HCT116 (cell line): ENCODE measurements around the gene FBXO40. TPM values are rescaled to one million over a fixed set of nuclear protein-coding genes. Genes with fewer than 3 reads are reported as not detected.

Experiments used
- ATAC-seq: fragments of 200-7000 bp; cut with Tn5 transposase; 2 replicates; pipeline ENCODE4 v1.9.1; 2020; ENCODE audit warnings: mild to moderate bottlenecking, moderate library complexity
- BruUV-seq: library from RNA; stranded (reverse); fragments of 400-500 nt; replicated peaks from 2 replicates; lab custom pipeline; 2021; lab: Mats Ljungman, UMichigan
- CTCF ChIA-PET: fragments of 300-600 bp; sonication (Branson Sonifier 250); formaldehyde crosslinking; loops from one replicate; lab custom pipeline; 2021; ENCODE audit warnings: antibody characterized with exemption; lab: Charles Lee
- POLR2A ChIA-PET: fragments of 300-600, 350-600 bp; sonication (Branson Sonifier 250); formaldehyde crosslinking; loops from one replicate; lab custom pipeline; 2021; ENCODE audit warnings: antibody characterized with exemption; lab: Charles Lee
- RAD21 ChIA-PET, 2 experiments: fragments of 300-600 bp; sonication (Branson Sonifier 250); formaldehyde crosslinking; loops; one replicate each; lab custom pipeline; 2023; ENCODE audit warnings: low total read pairs in 2 of 2; ENCODE audit not compliant: uncharacterized antibody in 2 of 2, unreplicated experiment in 2 of 2, low non-redundant PET in 1 of 2; lab: Charles Lee
- DNase-seq: peaks from one replicate; pipeline ENCODE4 v3.0.0-alpha.2; 2010; ENCODE audit warnings: low read depth, low spot score
- H2AFZ ChIP-seq: fragments of 200-600 bp; shearing (Covaris generic), sonication (generic); 2 replicates; pipeline ENCODE4 v1.6.1; 2017; ENCODE audit warnings: low read depth, mixed run types, mixed read lengths, antibody characterized with exemption, low read length; ENCODE audit not compliant: poor library complexity, severe bottlenecking
- H3K27ac ChIP-seq: 2 replicates; pipeline ENCODE4 v1.5.1; 2012; ENCODE audit warnings: low read depth, low read length
- H3K27me3 ChIP-seq: fragments of 200-600 bp; sonication (generic); 2 replicates; pipeline ENCODE4 v1.6.1; 2016; ENCODE audit warnings: mixed run types, low read length, mixed read lengths; ENCODE audit not compliant: insufficient read depth
- H3K36me3 ChIP-seq, 2 experiments: fragments of 200-500 bp in 1 of 2; fragments of 200-600 bp in 1 of 2; sonication (Bioruptor generic) in 1 of 2; sonication (generic) in 1 of 2; 2 replicates each; pipeline versions ENCODE4 v1.5.1 to v1.6.1; 2014 to 2016; ENCODE audit warnings: low read length in 2 of 2, inconsistent platforms in 1 of 2, mixed read lengths in 1 of 2, mixed run types in 1 of 2; ENCODE audit not compliant: insufficient read depth in 2 of 2, control insufficient read depth in 1 of 2
- H3K4me1 ChIP-seq, 2 experiments: fragments of 200-600 bp in 1 of 2; sonication (generic) in 1 of 2; 2 replicates each; pipeline versions ENCODE4 v1.5.1 to v1.6.1; 2012 to 2017; ENCODE audit warnings: low read length in 2 of 2, inconsistent platforms in 1 of 2, mild to moderate bottlenecking in 1 of 2, mixed read lengths in 1 of 2, mixed run types in 1 of 2, moderate library complexity in 1 of 2; ENCODE audit not compliant: insufficient read depth in 2 of 2, control insufficient read depth in 1 of 2
- H3K4me2 ChIP-seq: fragments of 200-600 bp; sonication (generic); 2 replicates; pipeline ENCODE4 v1.6.1; 2017; ENCODE audit warnings: mixed run types, low read length, mixed read lengths
- H3K4me3 ChIP-seq, 2 experiments: fragments of 200-600 bp in 1 of 2; sonication (generic) in 1 of 2; replicated peaks in 1 of 2; 2 replicates each; pipeline ENCODE4 v1.5.1; 2011 to 2016; ENCODE audit warnings: low read length in 2 of 2, control low read depth in 1 of 2, low read depth in 1 of 2, mild to moderate bottlenecking in 1 of 2, mixed read lengths in 1 of 2, mixed run types in 1 of 2
- H3K79me2 ChIP-seq: fragments of 200-600 bp; sonication (generic); 2 replicates; pipeline ENCODE4 v1.6.1; 2017; ENCODE audit warnings: mild to moderate bottlenecking, mixed run types, low read length, moderate library complexity, mixed read lengths; ENCODE audit not compliant: insufficient read depth
- H3K9ac ChIP-seq: fragments of 200-600 bp; sonication (generic); 2 replicates; pipeline ENCODE4 v1.6.1; 2016; ENCODE audit warnings: low read length, mixed read lengths
- H3K9me2 ChIP-seq: fragments of 200-600 bp; sonication (generic), shearing (Covaris generic); 2 replicates; pipeline ENCODE4 v1.6.1; 2017; ENCODE audit warnings: mixed run types, mild to moderate bottlenecking, moderate library complexity; ENCODE audit not compliant: insufficient read depth
- H3K9me3 ChIP-seq, 2 experiments: fragments of 200-500 bp in 1 of 2; fragments of 200-600 bp in 1 of 2; sonication (Bioruptor generic) in 1 of 2; sonication (generic) in 1 of 2; 2 replicates each; pipeline ENCODE4 v1.6.1; 2014 to 2017; ENCODE audit warnings: low read length in 2 of 2, mixed read lengths in 2 of 2, inconsistent platforms in 1 of 2, low read depth in 1 of 2, mild to moderate bottlenecking in 1 of 2, mixed run types in 1 of 2, moderate library complexity in 1 of 2; ENCODE audit not compliant: control insufficient read depth in 1 of 2, insufficient read depth in 1 of 2
- H4K20me1 ChIP-seq: fragments of 200-600 bp; sonication (generic), shearing (Covaris generic); 2 replicates; pipeline ENCODE4 v1.6.1; 2017; ENCODE audit warnings: mixed run types, mild to moderate bottlenecking, moderate library complexity; ENCODE audit not compliant: insufficient read depth
- CEBPB ChIP-seq: IDR thresholded peaks from 2 replicates; pipeline ENCODE4 v1.6.1; 2012; ENCODE audit warnings: low read depth
- ELF1 ChIP-seq: IDR thresholded peaks from 2 replicates; pipeline ENCODE4 v1.6.1; 2012; ENCODE audit warnings: low read depth, borderline replicate concordance
- EZH2phosphoT487 ChIP-seq: fragments of 200-600 bp; IDR thresholded peaks from 2 replicates; pipeline ENCODE4 v1.6.1; 2018; ENCODE audit warnings: antibody characterized with exemption, borderline replicate concordance
- FOSL1 ChIP-seq: IDR thresholded peaks from 2 replicates; pipeline ENCODE4 v1.6.1; 2012; ENCODE audit warnings: low read depth
- SIN3A ChIP-seq: IDR thresholded peaks from 2 replicates; pipeline ENCODE4 v1.6.1; 2012; ENCODE audit warnings: low read depth
- SP1 ChIP-seq: IDR thresholded peaks from 2 replicates; pipeline ENCODE4 v1.6.1; 2012; ENCODE audit warnings: low read depth
- SRF ChIP-seq: IDR thresholded peaks from 2 replicates; pipeline ENCODE4 v1.6.1; 2012; ENCODE audit warnings: low read depth
- TCF7L2 ChIP-seq: IDR thresholded peaks from 2 replicates; pipeline ENCODE4 v1.7.0; 2011; ENCODE audit warnings: borderline replicate concordance, inconsistent platforms; ENCODE audit not compliant: insufficient read depth, insufficient read length; ENCODE audit errors: extremely low read depth
- YY1 ChIP-seq: IDR thresholded peaks from 2 replicates; pipeline ENCODE4 v1.6.1; 2011; ENCODE audit warnings: low read length, low read depth, moderate library complexity, mild to moderate bottlenecking; ENCODE audit not compliant: insufficient replicate concordance; ENCODE audit errors: extremely low read depth
- intact Hi-C: fragments of 100-400 bp; cut with micrococcal nuclease; formaldehyde crosslinking; loops from 2 replicates; pipeline ENCODE4 v1.10.0; 2022
- total RNA-seq: library from RNA; stranded (reverse); gene quantifications from one replicate; pipeline ENCODE4 v1.2.1, GENCODE V29; 2021; ENCODE audit not compliant: unreplicated experiment
- TF ChIP-seq, protein P1 (sequence below): IDR thresholded peaks from 2 replicates; pipeline ENCODE4 v1.6.1; 2012
- TF ChIP-seq, protein P2 (sequence below), 3 experiments: fragments of 200-600 bp in 1 of 3; sonication (generic) in 1 of 3; IDR thresholded peaks in 2 of 3; conservative IDR thresholded peaks in 1 of 3; 2 replicates each; pipeline ENCODE4 v1.5.1; 2012 to 2017; ENCODE audit warnings: low read depth in 2 of 3, low read length in 2 of 3, antibody characterized with exemption in 1 of 3, borderline replicate concordance in 1 of 3, control low read depth in 1 of 3, mild to moderate bottlenecking in 1 of 3, mixed read lengths in 1 of 3, mixed run types in 1 of 3, moderate library complexity in 1 of 3; ENCODE audit not compliant: insufficient read depth in 1 of 3

Gene FBXO40
- total RNA-seq, 1 experiment from 2014 or later = not detected

DNA sequence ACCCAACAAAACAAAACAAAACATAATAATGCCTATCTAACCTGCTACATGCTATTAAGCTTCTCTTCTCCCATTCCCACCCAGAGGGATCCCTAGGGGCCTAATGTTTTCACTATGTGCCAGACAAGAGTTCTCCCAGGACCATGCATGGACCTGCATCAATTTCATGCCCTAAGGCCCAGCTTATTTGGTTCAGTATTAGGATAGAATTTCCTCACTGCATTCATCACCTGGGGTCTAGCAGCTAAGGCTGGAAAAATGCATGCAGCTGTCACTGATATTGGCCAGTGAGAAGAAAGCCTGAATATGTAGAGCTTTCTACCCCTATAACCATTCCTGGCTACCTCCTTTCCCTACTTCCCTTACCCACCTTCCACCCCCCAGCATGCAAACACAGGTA, 69.6 kb downstream of the FBXO40 start:
- H3K4me1 ChIP-seq = no peaks in the 10 kb centered on the region
- H3K9ac ChIP-seq = no peak overlapping the region
- POLR2A ChIA-PET = no interaction called here
- no peak for TF ChIP-seq FOSL1
- TF ChIP-seq YY1 = no peak
- TF ChIP-seq, protein P1, sequence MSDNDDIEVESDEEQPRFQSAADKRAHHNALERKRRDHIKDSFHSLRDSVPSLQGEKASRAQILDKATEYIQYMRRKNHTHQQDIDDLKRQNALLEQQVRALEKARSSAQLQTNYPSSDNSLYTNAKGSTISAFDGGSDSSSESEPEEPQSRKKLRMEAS = no peak
- TF ChIP-seq SIN3A = no peak
- TF ChIP-seq SP1 = no peak
- TF ChIP-seq SRF = no peak
- TF ChIP-seq ELF1 = no peak
- TF ChIP-seq, protein P2, sequence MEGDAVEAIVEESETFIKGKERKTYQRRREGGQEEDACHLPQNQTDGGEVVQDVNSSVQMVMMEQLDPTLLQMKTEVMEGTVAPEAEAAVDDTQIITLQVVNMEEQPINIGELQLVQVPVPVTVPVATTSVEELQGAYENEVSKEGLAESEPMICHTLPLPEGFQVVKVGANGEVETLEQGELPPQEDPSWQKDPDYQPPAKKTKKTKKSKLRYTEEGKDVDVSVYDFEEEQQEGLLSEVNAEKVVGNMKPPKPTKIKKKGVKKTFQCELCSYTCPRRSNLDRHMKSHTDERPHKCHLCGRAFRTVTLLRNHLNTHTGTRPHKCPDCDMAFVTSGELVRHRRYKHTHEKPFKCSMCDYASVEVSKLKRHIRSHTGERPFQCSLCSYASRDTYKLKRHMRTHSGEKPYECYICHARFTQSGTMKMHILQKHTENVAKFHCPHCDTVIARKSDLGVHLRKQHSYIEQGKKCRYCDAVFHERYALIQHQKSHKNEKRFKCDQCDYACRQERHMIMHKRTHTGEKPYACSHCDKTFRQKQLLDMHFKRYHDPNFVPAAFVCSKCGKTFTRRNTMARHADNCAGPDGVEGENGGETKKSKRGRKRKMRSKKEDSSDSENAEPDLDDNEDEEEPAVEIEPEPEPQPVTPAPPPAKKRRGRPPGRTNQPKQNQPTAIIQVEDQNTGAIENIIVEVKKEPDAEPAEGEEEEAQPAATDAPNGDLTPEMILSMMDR (IDR thresholded peaks at IDR 0.05 in 2 of 3, conservative IDR thresholded peaks at IDR 0.05 in 1 of 3; ENCODE audit: borderline replicate concordance in 1 of 3, insufficient read depth in 1 of 3, low read depth in 2 of 3, low read length in 2 of 3) = no peak
- no peak for TF ChIP-seq CEBPB
- TF ChIP-seq TCF7L2 = no peak
- no peak for TF ChIP-seq EZH2phosphoT487
- H3K4me2 ChIP-seq = no peak overlapping the region
- no peak overlapping the region for H3K27ac ChIP-seq
- no peak overlapping the region for H3K4me3 ChIP-seq
- H2AFZ ChIP-seq = no peak overlapping the region
- intact Hi-C loops = no loop called here
- peaks cover 6 to 22% of the 10 kb centered on the region in 2 experiments for H3K36me3 ChIP-seq
- RAD21 ChIA-PET = no interaction called here
- no peaks in the 10 kb centered on the region for H3K79me2 ChIP-seq
- BruUV-seq = no TSS peak
- no peaks in the 10 kb centered on the region for H3K9me3 ChIP-seq
- no peak for ATAC-seq
- no peak for DNase-seq
- no peaks in the 10 kb centered on the region for H4K20me1 ChIP-seq
- H3K27me3 ChIP-seq = no peaks in the 10 kb centered on the region
- CTCF ChIA-PET = no interaction called here
- H3K9me2 ChIP-seq = no peaks in the 10 kb centered on the region
